Loucy (cell line): ENCODE results near the gene KRT1.

Experiments
- H2AFZ ChIP-seq: fragments of 200-600 bp; sonication (generic); 2 replicates; pipeline ENCODE4 v1.6.0; 2016; ENCODE audit warnings: antibody characterized with exemption, mild to moderate bottlenecking, low read length, moderate library complexity
- H3F3A ChIP-seq: fragments of 200-600 bp; 2 replicates; pipeline ENCODE4 v1.6.0; 2016; ENCODE audit warnings: antibody characterized with exemption, low read depth, mild to moderate bottlenecking
- H3K27me3 ChIP-seq: fragments of 200-600 bp; sonication (generic); 2 replicates; pipeline ENCODE4 v1.6.1; 2014; ENCODE audit warnings: low read length, mild to moderate bottlenecking; ENCODE audit not compliant: insufficient read depth, poor library complexity, severe bottlenecking
- H3K36me3 ChIP-seq: fragments of 200-600 bp; sonication (generic); 2 replicates; pipeline ENCODE4 v1.6.1; 2016; ENCODE audit warnings: low read length; ENCODE audit not compliant: insufficient read depth
- H3K4me1 ChIP-seq: fragments of 200-600 bp; sonication (generic); 2 replicates; pipeline ENCODE4 v1.5.1; 2014; ENCODE audit warnings: low read length, mild to moderate bottlenecking; ENCODE audit not compliant: insufficient read depth, poor library complexity, severe bottlenecking
- H3K4me2 ChIP-seq: fragments of 200-600 bp; sonication (generic); 2 replicates; pipeline ENCODE4 v1.6.0; 2014; ENCODE audit warnings: antibody characterized with exemption, low read length, low read depth, mild to moderate bottlenecking; ENCODE audit not compliant: poor library complexity, severe bottlenecking
- H3K4me3 ChIP-seq: fragments of 200-600 bp; sonication (generic); 2 replicates; pipeline ENCODE4 v1.5.1; 2014; ENCODE audit warnings: low read length, mild to moderate bottlenecking, mixed read lengths; ENCODE audit not compliant: poor library complexity, severe bottlenecking
- H3K79me2 ChIP-seq: fragments of 200-600 bp; sonication (generic); 2 replicates; pipeline ENCODE4 v1.6.1; 2014; ENCODE audit warnings: low read length; ENCODE audit not compliant: insufficient read depth
- H3K9ac ChIP-seq: fragments of 200-600 bp; sonication (generic); 2 replicates; pipeline ENCODE4 v1.6.0; 2014; ENCODE audit warnings: mild to moderate bottlenecking, low read depth, low read length, moderate library complexity; ENCODE audit not compliant: poor library complexity, severe bottlenecking
- H3K9me2 ChIP-seq: fragments of 200-600 bp; sonication (generic); replicated peaks from 2 replicates; pipeline ENCODE4 v1.6.1; 2016; ENCODE audit warnings: low read depth, low read length, mixed read lengths
- H3K9me3 ChIP-seq: fragments of 200-600 bp; sonication (generic); 2 replicates; pipeline ENCODE4 v1.6.1; 2014; ENCODE audit warnings: mild to moderate bottlenecking, antibody characterized with exemption, low read length, low read depth; ENCODE audit not compliant: insufficient read depth
- H4K20me1 ChIP-seq: fragments of 200-600 bp; sonication (generic); 2 replicates; pipeline ENCODE4 v1.6.0; 2014; ENCODE audit warnings: antibody characterized with exemption, low read length, mild to moderate bottlenecking; ENCODE audit not compliant: insufficient read depth, poor library complexity, severe bottlenecking
- EZH2phosphoT487 ChIP-seq: fragments of 200-600 bp; IDR thresholded peaks from 2 replicates; pipeline ENCODE4 v1.6.1; 2018; ENCODE audit warnings: antibody characterized with exemption, mild to moderate bottlenecking, moderate library complexity, borderline replicate concordance
- TF ChIP-seq, protein P1 (sequence below): fragments of 200-600 bp; sonication (generic); conservative IDR thresholded peaks from 2 replicates; pipeline ENCODE4 v1.5.1; 2014; ENCODE audit warnings: mild to moderate bottlenecking, antibody characterized with exemption, low read length

Gene KRT1

DNA sequence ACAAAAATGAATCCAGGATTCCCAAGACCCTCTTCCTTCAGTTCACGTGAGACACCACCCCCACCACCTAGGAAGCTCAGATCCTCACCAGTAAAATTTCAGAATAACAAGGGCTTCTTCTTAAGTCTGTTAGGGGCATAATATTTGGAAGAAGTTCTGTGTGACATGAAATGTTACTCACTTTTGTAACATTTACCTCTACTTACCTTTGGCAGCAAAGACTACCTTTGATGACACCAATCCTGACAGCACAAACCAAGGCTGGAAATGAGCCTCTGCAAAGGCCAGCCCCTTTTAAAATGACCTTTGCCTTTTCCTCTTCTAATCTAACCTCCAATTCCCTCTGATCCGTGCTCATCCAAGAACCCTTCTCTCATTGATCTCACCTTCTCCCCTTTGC, 42.5 kb upstream of the KRT1 start:
- no peak overlapping the region for H2AFZ ChIP-seq
- TF ChIP-seq, protein P1, sequence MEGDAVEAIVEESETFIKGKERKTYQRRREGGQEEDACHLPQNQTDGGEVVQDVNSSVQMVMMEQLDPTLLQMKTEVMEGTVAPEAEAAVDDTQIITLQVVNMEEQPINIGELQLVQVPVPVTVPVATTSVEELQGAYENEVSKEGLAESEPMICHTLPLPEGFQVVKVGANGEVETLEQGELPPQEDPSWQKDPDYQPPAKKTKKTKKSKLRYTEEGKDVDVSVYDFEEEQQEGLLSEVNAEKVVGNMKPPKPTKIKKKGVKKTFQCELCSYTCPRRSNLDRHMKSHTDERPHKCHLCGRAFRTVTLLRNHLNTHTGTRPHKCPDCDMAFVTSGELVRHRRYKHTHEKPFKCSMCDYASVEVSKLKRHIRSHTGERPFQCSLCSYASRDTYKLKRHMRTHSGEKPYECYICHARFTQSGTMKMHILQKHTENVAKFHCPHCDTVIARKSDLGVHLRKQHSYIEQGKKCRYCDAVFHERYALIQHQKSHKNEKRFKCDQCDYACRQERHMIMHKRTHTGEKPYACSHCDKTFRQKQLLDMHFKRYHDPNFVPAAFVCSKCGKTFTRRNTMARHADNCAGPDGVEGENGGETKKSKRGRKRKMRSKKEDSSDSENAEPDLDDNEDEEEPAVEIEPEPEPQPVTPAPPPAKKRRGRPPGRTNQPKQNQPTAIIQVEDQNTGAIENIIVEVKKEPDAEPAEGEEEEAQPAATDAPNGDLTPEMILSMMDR = no peak
- TF ChIP-seq EZH2phosphoT487 = no peak
- H3K9me2 ChIP-seq = no peaks in the 10 kb centered on the region
- H3F3A ChIP-seq = no peaks in the 10 kb centered on the region
- H3K4me3 ChIP-seq = no peak overlapping the region
- no peaks in the 10 kb centered on the region for H4K20me1 ChIP-seq
- H3K9ac ChIP-seq = no peak overlapping the region
- H3K27me3 ChIP-seq = no peaks in the 10 kb centered on the region
- H3K4me2 ChIP-seq = no peak overlapping the region
- no peaks in the 10 kb centered on the region for H3K79me2 ChIP-seq
- no peaks in the 10 kb centered on the region for H3K9me3 ChIP-seq
- H3K36me3 ChIP-seq = no peaks in the 10 kb centered on the region
- H3K4me1 ChIP-seq = no peaks in the 10 kb centered on the region

DNA sequence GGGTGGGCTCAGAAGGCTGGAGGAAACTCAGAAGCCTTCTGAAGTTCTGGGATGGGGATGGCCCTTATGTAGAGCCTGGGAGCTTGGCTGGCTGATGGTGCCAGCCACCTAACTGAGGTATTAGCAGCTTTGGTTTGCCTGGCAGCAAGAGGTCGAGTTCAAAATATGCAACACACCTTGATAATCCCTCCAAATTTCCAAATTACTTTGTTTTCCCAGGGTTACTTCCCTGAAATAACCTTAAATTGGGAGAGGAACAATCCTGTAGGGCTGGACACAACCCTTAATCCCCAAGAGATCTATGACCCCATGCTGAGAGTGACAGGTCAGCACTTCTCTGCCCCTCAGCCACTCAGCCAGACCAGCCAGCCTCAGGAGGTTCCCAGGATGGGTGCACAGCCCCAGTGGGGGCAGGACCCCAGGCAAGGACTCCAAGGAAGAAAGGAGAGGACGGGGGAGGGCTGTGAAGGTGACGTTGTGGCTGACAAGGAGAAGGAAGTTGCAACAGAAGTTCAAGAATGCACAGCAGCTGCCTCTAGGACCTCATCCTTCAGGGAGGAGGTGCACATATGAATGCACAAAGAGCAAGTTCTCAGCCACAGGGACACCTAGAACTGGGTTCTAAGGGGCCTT, 41.7 kb upstream of the KRT1 start:
- Histone ChIP-seq H3K4me3 (no peak overlapping the region), H3K27me3 (no peaks in the 10 kb centered on the region), H3K9me2 (no peaks in the 10 kb centered on the region), H3K4me2 (no peak overlapping the region), H3K4me1 (no peaks in the 10 kb centered on the region), H3K9me3 (no peaks in the 10 kb centered on the region), H4K20me1 (no peaks in the 10 kb centered on the region), H2AFZ (no peak overlapping the region), H3K79me2 (no peaks in the 10 kb centered on the region), H3F3A (no peaks in the 10 kb centered on the region), H3K36me3 (no peaks in the 10 kb centered on the region), H3K9ac (no peak overlapping the region)
- TF ChIP-seq EZH2phosphoT487 = no peak
- TF ChIP-seq, protein P1 = no peak

DNA sequence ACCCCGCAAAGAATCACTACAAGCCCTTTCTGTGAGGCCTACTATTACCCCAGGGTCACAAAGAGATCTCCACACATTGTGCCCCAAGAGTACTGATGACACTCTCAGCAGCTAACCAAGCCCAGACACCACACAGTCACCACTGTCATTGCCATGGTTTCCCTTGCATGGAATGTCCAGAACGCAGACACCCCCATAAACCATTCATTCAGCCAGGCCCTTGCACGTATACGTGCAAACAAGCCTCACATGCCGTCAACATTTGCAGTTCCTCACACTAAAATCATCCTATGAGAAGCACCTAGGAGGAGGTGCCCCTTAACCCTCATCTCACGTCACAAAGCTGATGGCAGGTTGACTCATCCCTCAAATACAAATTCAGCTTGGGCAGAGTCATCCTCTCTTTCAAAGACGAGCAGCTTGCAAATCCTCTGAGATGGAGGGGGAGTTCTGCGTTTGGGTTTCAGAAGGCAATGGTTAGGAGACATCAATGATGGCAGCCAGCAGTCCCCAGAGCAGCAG, 40.2 kb upstream of the KRT1 start:
- Histone ChIP-seq H4K20me1 (no peaks in the 10 kb centered on the region), H3K4me1 (no peaks in the 10 kb centered on the region), H3K9me3 (no peaks in the 10 kb centered on the region), H3K36me3 (no peaks in the 10 kb centered on the region), H3K9ac (no peak overlapping the region), H3K4me3 (no peak overlapping the region), H3F3A (no peaks in the 10 kb centered on the region), H3K27me3 (no peaks in the 10 kb centered on the region), H3K79me2 (no peaks in the 10 kb centered on the region), H3K4me2 (no peak overlapping the region), H3K9me2 (no peaks in the 10 kb centered on the region), H2AFZ (no peak overlapping the region)
- no peak for TF ChIP-seq EZH2phosphoT487
- TF ChIP-seq, protein P1 = no peak
